HL-60 (cell line): ENCODE measurements around the gene GLI3.

ENCODE experiments used
- DNase-seq, 2 experiments: peaks; one replicate each; pipeline ENCODE4 v3.0.0-alpha.2; 2010 to 2020; ENCODE audit warnings: low read depth in 1 of 2, low spot score in 1 of 2
- H3K27ac ChIP-seq: fragments of 250-450 bp; sonication (Bioruptor Pico); replicated peaks from 2 replicates; pipeline ENCODE4 v1.5.1; 2020; ENCODE audit warnings: mild to moderate bottlenecking, moderate library complexity
- H3K27me3 ChIP-seq: fragments of 250-450 bp; sonication (Bioruptor Pico); 2 replicates; pipeline ENCODE4 v1.5.1; 2021; ENCODE audit warnings: mild to moderate bottlenecking, moderate library complexity; ENCODE audit not compliant: insufficient read depth, poor library complexity, severe bottlenecking
- H3K4me3 ChIP-seq: replicated peaks from 2 replicates; pipeline ENCODE4 v1.5.1; 2011; ENCODE audit warnings: mild to moderate bottlenecking, control low read depth, low read length; ENCODE audit not compliant: insufficient read depth
- GABPA ChIP-seq: IDR thresholded peaks from 2 replicates; pipeline ENCODE4 v1.6.1; 2012; ENCODE audit warnings: low read depth
- POLR2AphosphoS5 ChIP-seq: IDR thresholded peaks from 2 replicates; pipeline ENCODE4 v1.6.1; 2012; ENCODE audit warnings: low read depth
- REST ChIP-seq: IDR thresholded peaks from 2 replicates; pipeline ENCODE4 v1.6.1; 2012; ENCODE audit warnings: low read depth; ENCODE audit not compliant: insufficient replicate concordance
- SPI1 ChIP-seq: IDR thresholded peaks from 2 replicates; pipeline ENCODE4 v1.6.1; 2012; ENCODE audit warnings: low read depth, mild to moderate bottlenecking, borderline replicate concordance
- TF ChIP-seq, protein P1 (sequence below): IDR thresholded peaks from one replicate; pipeline ENCODE4 v1.5.1; 2011; ENCODE audit warnings: low read length, control low read depth, inconsistent platforms; ENCODE audit not compliant: insufficient read depth

The GLI3 gene

DNA sequence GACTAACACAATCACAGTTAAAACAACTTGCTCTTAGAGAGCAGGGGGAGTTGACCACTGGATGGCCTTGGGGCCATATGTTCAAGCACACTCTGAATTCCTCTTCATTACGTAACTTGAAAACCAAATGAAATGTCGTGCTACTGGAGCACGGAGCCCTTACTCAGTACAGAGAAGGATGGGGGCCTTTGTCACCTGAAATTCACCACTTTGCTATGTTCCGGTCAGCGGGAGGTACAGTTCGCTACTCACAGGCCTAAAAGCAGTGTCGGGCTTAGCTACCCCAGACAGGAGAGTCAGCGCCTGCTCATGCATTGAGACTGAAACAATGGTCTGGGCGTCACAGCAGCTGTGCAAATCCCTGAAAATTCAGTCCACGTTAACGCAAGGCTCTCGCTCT lies 39.6 kb downstream of the GLI3 start:
- no peaks in the 10 kb centered on the region for H3K27me3 ChIP-seq
- no peak overlapping the region for H3K27ac ChIP-seq
- H3K4me3 ChIP-seq: no peak overlapping the region
- TF ChIP-seq, protein P1, sequence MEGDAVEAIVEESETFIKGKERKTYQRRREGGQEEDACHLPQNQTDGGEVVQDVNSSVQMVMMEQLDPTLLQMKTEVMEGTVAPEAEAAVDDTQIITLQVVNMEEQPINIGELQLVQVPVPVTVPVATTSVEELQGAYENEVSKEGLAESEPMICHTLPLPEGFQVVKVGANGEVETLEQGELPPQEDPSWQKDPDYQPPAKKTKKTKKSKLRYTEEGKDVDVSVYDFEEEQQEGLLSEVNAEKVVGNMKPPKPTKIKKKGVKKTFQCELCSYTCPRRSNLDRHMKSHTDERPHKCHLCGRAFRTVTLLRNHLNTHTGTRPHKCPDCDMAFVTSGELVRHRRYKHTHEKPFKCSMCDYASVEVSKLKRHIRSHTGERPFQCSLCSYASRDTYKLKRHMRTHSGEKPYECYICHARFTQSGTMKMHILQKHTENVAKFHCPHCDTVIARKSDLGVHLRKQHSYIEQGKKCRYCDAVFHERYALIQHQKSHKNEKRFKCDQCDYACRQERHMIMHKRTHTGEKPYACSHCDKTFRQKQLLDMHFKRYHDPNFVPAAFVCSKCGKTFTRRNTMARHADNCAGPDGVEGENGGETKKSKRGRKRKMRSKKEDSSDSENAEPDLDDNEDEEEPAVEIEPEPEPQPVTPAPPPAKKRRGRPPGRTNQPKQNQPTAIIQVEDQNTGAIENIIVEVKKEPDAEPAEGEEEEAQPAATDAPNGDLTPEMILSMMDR: no peak
- TF ChIP-seq REST (no peak), SPI1 (no peak), GABPA (no peak)
- no peak for DNase-seq

DNA sequence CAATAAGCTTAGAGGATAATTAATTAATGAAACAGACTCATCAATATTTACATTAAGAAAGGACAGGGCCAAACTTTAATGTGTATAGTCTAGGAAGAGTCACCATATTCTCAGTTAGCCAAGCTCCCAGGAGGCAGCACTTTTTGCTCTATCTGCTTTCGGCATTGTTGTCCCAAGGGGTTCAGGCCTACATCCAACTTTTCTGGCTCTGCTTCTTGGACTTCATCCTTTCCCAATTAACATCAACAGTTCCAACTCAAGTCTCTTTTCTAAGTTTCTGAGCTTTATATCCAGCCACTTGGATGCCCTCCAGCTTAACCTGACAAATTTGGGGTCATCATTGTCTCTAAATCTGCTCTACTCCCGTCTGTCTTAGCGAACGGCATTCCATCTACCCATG lies 42.8 kb downstream of the GLI3 start:
- Histone ChIP-seq H3K27ac (no peak overlapping the region), H3K27me3 (no peaks in the 10 kb centered on the region), H3K4me3 (no peak overlapping the region)
- DNase-seq: no peak
- no peak for TF ChIP-seq REST
- no peak for TF ChIP-seq GABPA
- no peak for TF ChIP-seq SPI1
- TF ChIP-seq POLR2AphosphoS5: no peak
- TF ChIP-seq, protein P1: no peak

DNA sequence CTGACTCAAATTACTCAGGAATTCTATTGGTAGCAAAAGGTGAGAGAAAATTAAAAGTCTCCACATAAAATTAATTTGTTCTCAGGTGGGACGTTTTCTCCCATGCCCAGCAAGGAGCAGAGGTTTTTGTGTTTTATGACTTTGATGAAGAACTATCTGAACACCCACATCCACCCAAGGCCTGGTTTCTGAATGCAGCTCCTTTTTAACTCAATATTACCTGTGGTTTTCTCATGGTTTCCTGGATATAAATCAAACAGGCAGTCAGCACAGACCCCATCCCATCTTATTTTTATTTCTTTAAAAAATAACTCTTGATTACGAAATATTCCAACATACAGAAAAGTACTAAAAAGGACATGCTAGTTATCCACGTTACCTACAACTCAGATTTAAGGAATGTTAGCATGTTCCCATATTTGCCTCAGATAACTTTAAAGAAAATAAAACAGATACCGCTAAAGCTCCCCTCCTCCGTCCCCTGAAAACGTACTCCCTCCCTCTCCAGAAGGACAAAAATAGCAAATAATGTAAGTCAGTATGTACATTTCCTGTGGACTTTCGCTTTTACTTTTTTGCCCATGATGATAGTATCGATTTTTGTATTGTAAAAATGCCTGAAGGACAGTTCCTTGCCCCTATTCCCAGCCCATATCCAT lies 43.4 kb downstream of the GLI3 start:
- Histone ChIP-seq H3K27ac (no peak overlapping the region), H3K27me3 (no peaks in the 10 kb centered on the region), H3K4me3 (no peak overlapping the region)
- DNase-seq: no peak
- TF ChIP-seq, protein P1: no peak
- TF ChIP-seq POLR2AphosphoS5 (no peak), GABPA (no peak), SPI1 (no peak), REST (no peak)
